Medulla oblongata (tissue), 1 donor: ENCODE measurements around the gene LRRC23.

Source experiments
- DNase-seq: peaks from one replicate; pipeline ENCODE4 v3.0.0-alpha.2; 2015; ENCODE audit errors: extremely low spot score

The LRRC23 gene

DNA sequence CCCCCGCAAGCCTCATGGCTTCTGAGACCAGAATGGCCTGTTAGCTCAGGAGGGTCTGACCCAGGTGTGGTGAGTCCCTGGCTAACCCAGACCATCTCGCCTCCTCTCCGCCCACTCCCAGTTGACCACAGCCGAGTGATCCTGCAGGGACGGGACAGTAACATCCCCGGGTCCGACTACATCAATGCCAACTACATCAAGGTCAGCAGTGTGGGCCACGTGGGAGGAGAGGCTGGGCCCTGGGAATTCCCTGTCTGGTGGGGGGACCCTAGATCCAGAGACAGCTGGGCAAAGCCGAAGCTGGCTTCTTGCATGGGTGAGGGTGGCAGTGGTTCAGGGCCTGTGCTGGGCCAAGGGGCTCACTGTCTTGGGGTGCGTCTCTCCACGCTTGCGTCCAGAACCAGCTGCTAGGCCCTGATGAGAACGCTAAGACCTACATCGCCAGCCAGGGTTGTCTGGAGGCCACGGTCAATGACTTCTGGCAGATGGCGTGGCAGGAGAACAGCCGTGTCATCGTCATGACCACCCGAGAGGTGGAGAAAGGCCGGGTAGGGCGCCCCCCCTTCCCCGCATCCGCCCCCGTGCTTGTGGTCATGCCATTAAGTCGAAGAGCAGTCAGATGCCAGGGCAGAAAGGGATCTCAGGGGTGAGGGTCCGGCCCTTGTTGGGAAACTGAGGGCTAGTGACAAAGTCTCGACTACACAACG is 51.6 kb downstream of the LRRC23 start:
- DNase-seq = no peak

DNA sequence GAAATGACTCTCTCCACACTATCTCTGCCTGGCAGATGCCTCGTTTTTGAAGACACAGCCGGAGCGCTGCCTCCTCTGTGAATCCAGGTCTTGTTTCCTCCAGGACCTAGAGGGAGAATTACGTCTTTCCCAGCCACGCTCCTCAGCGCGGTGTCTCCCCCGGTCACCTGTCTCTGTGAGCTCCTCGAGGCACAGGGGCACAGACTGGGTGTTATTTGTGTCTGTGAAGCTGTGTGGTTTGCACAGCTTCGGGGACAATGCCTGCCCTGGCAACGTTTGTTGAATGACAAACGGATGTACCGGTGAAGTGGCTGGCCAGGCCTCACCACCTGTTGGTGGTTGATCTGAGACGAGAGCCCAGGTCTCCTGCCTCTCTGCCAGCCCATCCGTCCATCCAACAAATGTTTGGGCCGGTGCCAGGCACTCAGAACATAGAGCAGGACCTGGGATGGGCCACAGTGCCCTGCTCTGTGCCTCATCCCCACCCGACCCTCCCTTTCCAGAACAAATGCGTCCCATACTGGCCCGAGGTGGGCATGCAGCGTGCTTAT is 52.6 kb downstream of the LRRC23 start:
- DNase-seq = no peak

DNA sequence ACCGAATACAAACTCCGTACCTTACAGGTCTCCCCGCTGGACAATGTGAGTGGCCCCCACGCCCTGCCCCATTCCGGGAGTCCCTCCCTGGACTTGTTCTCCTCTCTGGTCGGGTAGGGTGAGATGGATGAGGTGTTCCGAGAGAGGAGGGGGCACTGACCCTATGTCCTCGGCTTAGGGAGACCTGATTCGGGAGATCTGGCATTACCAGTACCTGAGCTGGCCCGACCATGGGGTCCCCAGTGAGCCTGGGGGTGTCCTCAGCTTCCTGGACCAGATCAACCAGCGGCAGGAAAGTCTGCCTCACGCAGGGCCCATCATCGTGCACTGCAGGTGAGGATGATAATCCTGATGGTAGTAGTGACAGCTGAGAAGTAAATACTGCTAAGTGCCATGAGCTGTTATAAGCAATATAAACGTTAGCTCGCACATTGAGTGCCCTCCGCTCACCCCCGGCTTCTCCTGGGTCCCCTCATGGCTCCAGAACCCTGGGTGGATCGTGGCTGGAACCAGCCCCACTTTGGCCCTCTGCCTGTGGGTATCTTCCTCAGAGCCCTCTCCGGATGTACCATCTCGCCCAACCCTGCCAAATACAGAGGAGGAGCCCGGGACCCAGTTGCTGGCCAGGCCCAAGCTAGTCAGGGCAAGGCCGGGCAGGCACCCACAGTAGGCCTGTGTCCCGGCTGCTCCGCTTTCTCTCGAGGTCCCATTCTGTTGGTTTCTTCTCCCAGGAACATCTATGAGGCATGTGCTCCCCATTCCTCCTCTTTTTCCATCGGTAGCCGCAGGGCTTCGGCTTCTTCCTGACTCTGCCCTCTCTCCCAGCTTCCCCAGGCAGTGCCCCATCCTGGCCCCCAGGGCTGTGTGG is 53.4 kb downstream of the LRRC23 start:
- no peak for DNase-seq

DNA sequence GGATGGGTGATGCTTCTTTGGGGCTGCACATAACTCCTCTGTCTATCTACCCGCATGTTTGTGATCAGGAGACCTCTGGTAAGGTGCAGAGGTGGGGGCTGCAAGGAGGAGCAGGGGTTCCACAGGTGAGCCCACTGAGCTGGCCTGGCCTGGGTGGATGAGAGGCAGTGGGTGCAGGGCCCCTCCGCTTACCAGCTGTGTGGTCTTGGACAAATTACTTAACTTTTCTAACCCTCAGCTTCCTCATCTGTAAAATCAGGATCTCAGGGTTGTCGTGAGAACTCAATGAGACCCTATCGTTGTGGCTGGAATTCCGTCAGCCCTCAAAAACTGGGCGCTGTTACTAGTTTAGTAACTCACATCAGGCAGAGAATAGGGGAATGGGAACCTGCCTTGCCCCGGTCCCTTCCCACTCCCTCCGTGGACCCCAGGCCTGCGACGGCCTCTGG is 54.0 kb downstream of the LRRC23 start:
- DNase-seq = no peak

DNA sequence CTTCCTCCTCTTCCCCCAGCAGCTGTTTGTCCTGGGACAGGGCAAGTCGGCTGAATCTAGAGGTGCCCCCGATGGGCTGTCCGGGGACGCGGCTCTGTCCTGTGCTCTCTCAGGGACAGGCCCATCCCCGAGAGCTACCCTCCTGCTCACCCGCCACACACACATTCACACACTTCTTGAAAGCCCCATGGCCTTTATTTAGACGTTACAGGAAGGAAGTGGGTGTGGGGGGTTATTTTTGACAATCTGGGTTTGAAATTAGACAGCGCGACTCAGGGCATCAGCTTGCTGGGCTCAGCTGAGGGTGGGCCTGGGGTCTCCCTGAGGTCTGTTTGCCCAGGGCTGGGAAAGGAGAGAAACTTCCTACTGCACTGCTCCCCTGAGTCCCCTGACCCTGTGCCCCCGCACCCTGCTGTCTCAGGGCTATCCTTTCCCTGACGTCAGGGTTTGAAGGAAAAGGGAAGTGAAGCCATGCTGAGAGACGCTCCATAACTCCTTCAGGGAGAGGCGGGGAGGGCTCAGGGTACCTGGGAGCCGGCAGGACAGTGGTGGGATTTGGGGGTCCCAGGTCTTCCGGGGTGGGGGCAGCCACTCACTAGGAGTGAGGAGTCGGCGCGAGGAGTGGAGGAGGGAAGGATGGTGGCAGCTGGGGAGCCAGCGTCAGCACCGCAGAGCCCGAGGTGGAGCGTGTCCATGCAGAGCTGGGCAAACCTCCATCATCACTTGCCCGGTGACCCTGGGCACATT is 54.6 kb downstream of the LRRC23 start:
- DNase-seq = peak; percentile 76

DNA sequence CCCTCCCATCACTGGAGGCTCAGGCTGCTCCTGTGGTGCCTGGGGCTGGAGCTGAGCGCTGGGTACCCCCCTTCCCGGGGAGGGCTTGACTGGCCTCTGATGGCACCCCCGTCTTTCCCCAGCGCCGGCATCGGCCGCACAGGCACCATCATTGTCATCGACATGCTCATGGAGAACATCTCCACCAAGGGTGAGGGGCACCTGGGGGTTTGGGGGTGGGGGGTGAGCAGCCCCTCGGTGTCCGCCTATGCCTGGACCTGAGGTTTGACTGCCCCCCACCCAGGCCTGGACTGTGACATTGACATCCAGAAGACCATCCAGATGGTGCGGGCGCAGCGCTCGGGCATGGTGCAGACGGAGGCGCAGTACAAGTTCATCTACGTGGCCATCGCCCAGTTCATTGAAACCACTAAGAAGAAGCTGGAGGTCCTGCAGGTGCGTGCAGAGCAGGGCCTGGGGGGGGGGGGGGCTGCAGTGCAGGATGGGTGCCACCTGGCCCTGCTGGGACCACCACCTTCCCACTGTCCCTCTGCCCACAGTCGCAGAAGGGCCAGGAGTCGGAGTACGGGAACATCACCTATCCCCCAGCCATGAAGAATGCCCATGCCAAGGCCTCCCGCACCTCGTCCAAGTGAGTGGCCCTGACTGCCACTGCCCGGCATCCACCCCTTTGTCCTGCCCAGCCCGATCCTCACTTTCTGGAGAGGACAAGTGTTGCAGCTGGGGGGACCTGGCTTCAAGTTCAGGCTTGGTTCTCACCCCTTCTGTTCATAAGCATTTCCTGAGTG is 55.4 kb downstream of the LRRC23 start:
- no peak for DNase-seq

DNA sequence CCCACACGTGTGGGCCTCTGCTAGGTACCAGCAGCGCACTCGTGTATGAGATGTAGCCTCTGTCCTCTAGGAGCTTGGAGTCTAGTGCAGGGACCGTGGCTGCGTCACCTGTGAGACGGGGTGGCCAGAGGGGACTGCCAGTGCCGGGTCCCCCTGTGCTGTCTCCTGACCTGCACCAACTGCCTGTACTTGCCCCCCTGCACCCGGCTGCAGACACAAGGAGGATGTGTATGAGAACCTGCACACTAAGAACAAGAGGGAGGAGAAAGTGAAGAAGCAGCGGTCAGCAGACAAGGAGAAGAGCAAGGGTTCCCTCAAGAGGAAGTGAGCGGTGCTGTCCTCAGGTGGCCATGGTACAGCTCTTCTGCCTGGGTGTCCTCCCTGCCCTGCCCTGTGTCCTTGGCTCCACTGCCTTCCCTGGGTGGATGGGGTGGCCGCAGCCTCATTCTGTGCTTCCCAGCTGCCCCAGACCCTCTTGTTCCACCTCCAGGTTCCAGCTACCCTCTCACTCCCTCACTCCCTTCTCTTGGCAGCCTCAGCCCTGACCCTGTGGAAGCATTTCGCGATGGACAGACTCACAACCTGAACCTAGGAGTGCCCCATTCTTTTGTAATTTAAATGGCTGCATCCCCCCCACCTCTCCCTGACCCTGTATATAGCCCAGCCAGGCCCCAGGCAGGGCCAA is 56.1 kb downstream of the LRRC23 start:
- DNase-seq = no peak

DNA sequence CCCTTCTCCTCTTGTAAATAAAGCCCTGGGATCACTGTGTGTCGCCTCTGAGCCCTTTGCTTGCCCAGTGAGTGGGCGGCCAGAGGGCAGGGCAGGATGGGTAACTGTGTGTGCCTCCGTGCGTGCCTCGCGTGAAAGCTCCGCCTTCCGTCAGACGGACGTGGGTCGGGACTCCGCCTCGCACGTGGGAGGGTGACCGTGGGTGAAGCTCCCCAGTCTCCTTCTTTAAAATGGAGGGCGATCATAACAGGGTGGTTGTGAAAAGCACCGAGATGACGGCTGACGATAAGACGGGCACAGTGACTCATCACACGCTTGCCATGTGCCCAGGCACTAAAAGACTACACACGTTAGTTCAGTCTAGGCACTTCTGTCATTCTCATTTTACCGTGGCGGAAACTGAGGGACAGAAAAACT is 56.7 kb downstream of the LRRC23 start:
- no peak for DNase-seq

DNA sequence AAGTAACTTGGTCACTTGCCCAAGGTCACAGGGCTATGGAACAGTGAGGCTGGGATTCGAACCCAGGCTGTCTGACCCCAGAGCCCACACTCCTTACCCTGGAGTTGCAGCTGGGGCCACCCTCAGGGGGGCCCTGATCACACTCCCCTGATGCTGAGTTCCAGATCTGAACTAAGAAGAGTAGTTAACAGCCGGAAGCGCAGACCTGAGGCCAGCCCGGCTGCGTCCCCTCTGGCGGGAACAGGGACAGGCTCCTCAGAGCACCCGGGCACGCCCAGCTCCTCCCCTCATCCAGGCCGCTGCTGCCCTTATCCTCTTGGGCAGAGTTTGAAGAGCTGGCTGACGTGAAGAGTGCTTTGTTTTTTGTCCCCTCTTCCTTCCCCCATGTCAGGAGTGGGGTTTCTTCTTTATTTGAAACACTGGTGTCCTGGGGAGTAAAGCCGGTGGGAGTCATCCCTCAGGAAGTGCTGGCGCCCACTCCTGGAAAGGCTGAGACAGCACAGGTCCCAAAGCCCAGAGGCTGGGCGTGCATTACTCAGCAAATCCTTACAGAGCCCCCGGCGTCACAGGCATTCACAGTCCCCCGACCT is 57.2 kb downstream of the LRRC23 start:
- peak; percentile 58 for DNase-seq

DNA sequence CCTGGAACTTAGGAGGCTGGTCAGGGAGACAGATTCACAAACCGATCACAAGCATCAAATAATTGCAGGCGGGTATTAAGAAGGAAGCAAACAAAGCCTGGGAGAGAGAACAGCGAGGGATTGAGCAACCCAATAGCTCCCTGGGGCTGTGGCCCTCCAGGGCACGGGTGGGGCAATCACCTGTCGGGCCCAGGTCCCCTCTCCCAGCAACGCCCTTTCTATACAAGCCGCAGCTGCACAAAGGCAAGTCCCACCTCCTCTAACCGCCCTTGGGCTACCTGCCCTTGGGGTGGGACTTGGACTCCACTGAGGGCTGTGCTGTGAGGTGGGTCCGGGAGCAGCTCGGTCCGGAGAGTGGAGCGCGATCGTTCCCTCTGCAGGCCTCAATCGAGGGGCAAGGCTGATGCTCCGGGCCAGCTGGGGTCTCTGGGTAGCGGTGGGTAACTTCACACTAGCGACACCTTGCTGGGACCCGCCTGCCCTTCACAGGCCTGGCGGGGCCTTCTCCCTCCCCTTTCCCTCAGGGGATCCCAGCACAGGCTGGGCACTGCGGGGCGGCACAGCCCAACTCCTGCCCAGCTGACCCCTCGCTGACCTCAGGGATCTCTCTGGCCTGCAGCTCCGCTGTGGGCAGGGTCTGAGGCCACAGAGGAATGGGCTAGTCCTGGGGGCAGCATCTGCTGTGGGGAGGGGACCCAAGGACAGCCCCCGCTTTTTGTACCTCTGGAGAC is 57.8 kb downstream of the LRRC23 start:
- no peak for DNase-seq

DNA sequence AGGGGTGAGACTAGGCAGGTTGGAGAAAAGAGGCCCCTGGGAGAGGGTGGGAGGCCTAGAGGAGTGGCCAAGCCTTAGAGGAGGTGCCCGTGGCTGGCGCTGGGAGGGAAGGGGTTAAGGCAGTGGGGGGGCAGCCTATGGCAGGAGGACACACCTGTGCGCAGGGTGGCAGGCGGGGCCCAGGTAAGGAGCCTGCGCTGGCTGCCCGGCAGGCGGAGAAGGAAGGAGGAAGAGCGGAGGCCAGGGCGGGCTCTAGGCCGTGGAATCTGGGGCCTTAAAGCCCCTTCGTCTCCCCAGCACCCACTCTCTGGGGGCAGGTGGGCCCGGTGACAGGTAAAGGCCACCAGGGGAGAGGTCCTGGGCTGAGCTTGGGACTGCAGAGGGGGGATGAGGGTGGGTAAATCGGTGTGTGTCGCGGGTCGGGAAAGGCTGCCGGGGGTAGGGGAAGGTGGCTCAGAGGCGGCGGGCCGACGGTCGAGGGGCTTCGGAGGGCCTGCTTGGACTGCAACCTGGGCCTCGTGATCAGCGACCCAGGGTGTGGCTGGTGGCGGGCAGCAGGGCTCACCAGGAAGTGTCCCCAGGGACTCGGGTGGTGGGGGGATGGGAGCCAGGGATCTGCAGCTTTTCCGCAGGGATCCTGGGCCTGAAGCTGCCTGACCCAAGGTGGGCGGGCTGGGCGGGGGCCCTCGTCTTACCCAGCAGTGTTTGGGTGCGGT is 58.6 kb downstream of the LRRC23 start:
- DNase-seq = no peak
